Nephron (organoid): ENCODE data around the gene TMEM213.

Experiments used
- H3K27ac Mint-ChIP-seq, 3 experiments: 2 replicates each; pipeline ENCODE4 v1.8.0; 2020; ENCODE audit warnings: mixed read lengths in 3 of 3, mild to moderate bottlenecking in 2 of 3, moderate library complexity in 1 of 3
- H3K27me3 Mint-ChIP-seq: 2 replicates; pipeline ENCODE4 v1.8.0; 2021; ENCODE audit warnings: low read depth, mild to moderate bottlenecking, moderate library complexity, mixed read lengths
- H3K36me3 Mint-ChIP-seq: 2 replicates; pipeline ENCODE4 v1.8.0; 2020; ENCODE audit warnings: low read depth, mixed read lengths
- H3K4me1 Mint-ChIP-seq: 2 replicates; pipeline ENCODE4 v1.8.0; 2020; ENCODE audit warnings: mixed read lengths
- H3K4me3 Mint-ChIP-seq, 3 experiments: 2 replicates each; pipeline ENCODE4 v1.8.0; 2020; ENCODE audit warnings: mild to moderate bottlenecking in 3 of 3, mixed read lengths in 3 of 3, moderate library complexity in 2 of 3
- H3K9me3 Mint-ChIP-seq: 2 replicates; pipeline ENCODE4 v1.8.0; 2020; ENCODE audit warnings: mixed read lengths
- CTCF ChIP-seq, 3 experiments: fragments of 200-600 bp; sonication (generic); IDR thresholded peaks; one replicate each; pipeline ENCODE4 v1.5.0; 2021; ENCODE audit warnings: antibody characterized with exemption in 3 of 3; ENCODE audit not compliant: unreplicated experiment in 3 of 3

TMEM213 gene

GRCh38 chr7:138872576-138872975 is 74.8 kb downstream of the TMEM213 start:
- no peaks in the 10 kb centered on the region for H3K27me3 Mint-ChIP-seq
- no peak for TF ChIP-seq CTCF (IDR thresholded peaks at IDR 0.05; ENCODE audit: unreplicated experiment in 3 of 3)
- no peak overlapping the region for H3K4me3 Mint-ChIP-seq
- no peak overlapping the region for H3K27ac Mint-ChIP-seq
- no peaks in the 10 kb centered on the region for H3K4me1 Mint-ChIP-seq
- peaks cover 60% of the 10 kb centered on the region for H3K36me3 Mint-ChIP-seq
- no peaks in the 10 kb centered on the region for H3K9me3 Mint-ChIP-seq

- no peak for TF ChIP-seq CTCF (IDR thresholded peaks at IDR 0.05; ENCODE audit: unreplicated experiment in 3 of 3)
- Mint-ChIP-seq H3K27me3 (no peaks in the 10 kb centered on the region), H3K4me3 (no peak overlapping the region)
Observed at GRCh38 chr7:138873220-138873892, 75.6 kb downstream of the TMEM213 start.

GRCh38 chr7:138875794-138876193 is 78.0 kb downstream of the TMEM213 start:
- Mint-ChIP-seq H3K27ac (no peak overlapping the region), H3K9me3 (no peaks in the 10 kb centered on the region), H3K4me1 (no peaks in the 10 kb centered on the region), H3K36me3 (peaks cover 56% of the 10 kb centered on the region), H3K4me3 (no peak overlapping the region), H3K27me3 (no peaks in the 10 kb centered on the region)
- TF ChIP-seq CTCF (IDR thresholded peaks at IDR 0.05; ENCODE audit: unreplicated experiment in 3 of 3): no peak

More at GRCh38 chr7:138873220-138873892, 75.6 kb downstream of the TMEM213 start:
- Mint-ChIP-seq H3K36me3 (peaks cover 62% of the 10 kb centered on the region), H3K4me1 (no peaks in the 10 kb centered on the region), H3K9me3 (no peaks in the 10 kb centered on the region), H3K27ac (no peak overlapping the region)

GRCh38 chr7:138876326-138876725 is 78.5 kb downstream of the TMEM213 start:
- H3K36me3 Mint-ChIP-seq: peaks cover 56% of the 10 kb centered on the region
- no peaks in the 10 kb centered on the region for H3K27me3 Mint-ChIP-seq
- no peaks in the 10 kb centered on the region for H3K9me3 Mint-ChIP-seq
- H3K4me3 Mint-ChIP-seq: no peak overlapping the region
- H3K4me1 Mint-ChIP-seq: no peaks in the 10 kb centered on the region
- H3K27ac Mint-ChIP-seq: no peak overlapping the region
- TF ChIP-seq CTCF (IDR thresholded peaks at IDR 0.05; ENCODE audit: unreplicated experiment in 3 of 3): no peak

GRCh38 chr7:138878051-138878450 is 80.3 kb downstream of the TMEM213 start:
- H3K36me3 Mint-ChIP-seq: peaks cover 57% of the 10 kb centered on the region
- TF ChIP-seq CTCF (IDR thresholded peaks at IDR 0.05; ENCODE audit: unreplicated experiment in 3 of 3): no peak
- no peaks in the 10 kb centered on the region for H3K27me3 Mint-ChIP-seq
- H3K4me3 Mint-ChIP-seq: no peak overlapping the region
- no peaks in the 10 kb centered on the region for H3K9me3 Mint-ChIP-seq
- H3K27ac Mint-ChIP-seq: no peak overlapping the region
- H3K4me1 Mint-ChIP-seq: no peaks in the 10 kb centered on the region

GRCh38 chr7:138878856-138879255 is 81.1 kb downstream of the TMEM213 start:
- no peak overlapping the region for H3K4me3 Mint-ChIP-seq

More at GRCh38 chr7:138878856-138879255, 81.1 kb downstream of the TMEM213 start:
- Mint-ChIP-seq H3K9me3 (no peaks in the 10 kb centered on the region), H3K27me3 (no peaks in the 10 kb centered on the region), H3K4me1 (no peaks in the 10 kb centered on the region), H3K27ac (no peak overlapping the region), H3K36me3 (peaks cover 56% of the 10 kb centered on the region)
- no peak for TF ChIP-seq CTCF (IDR thresholded peaks at IDR 0.05; ENCODE audit: unreplicated experiment in 3 of 3)
